Measurements from ENCODE around the gene CNEP1R1.

- TF ChIP-seq GATA3 (IDR thresholded peaks at IDR 0.05; ENCODE audit: low read depth, low read length) (no peak), GATA2 (IDR thresholded peaks at IDR 0.05; ENCODE audit: low read depth, low read length) (no peak)
These were observed 9.4 kb upstream of the CNEP1R1 start for GRCh38 chr16:50015631-50016030.

Data from SH-SY5Y (cell line).